Measurements from ENCODE around the gene NEAT1. TPM values are rescaled to one million over a fixed set of nuclear protein-coding genes. Genes with fewer than 3 reads are reported as not detected.

NEAT1 gene
- polyA plus RNA-seq, 3 donors, result 117 to 471 (median 268) TPM

- no peak for DNase-seq (ENCODE audit: extremely low read depth in 1 of 11, low read depth in 9 of 11, low spot score in 4 of 11)
These were observed 39.7 kb upstream of the NEAT1 start for GRCh38 chr11:65382804-65383368.

DNA sequence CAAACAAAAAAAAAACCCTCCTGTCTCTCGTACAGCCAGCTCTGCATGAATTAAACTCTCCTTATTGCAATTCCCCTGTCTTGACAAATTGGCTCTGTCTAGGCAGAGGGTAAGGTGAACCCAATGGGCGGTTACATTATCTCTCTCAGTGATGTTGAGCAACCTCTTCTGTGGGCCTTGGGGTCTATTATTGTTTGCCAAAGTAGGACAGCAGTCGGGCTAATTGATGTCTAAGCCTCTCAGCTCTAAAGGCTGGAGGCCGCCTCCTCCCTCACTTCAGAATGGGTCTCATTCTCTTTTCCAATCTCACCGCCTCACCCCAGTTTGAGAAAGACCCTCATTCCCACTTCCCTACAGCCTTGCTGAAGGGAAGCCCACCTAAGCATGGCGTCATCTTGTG is 38.8 kb upstream of the NEAT1 start:
- DNase-seq (ENCODE audit: extremely low read depth in 1 of 11, low read depth in 9 of 11, low spot score in 4 of 11), result no peak

DNA sequence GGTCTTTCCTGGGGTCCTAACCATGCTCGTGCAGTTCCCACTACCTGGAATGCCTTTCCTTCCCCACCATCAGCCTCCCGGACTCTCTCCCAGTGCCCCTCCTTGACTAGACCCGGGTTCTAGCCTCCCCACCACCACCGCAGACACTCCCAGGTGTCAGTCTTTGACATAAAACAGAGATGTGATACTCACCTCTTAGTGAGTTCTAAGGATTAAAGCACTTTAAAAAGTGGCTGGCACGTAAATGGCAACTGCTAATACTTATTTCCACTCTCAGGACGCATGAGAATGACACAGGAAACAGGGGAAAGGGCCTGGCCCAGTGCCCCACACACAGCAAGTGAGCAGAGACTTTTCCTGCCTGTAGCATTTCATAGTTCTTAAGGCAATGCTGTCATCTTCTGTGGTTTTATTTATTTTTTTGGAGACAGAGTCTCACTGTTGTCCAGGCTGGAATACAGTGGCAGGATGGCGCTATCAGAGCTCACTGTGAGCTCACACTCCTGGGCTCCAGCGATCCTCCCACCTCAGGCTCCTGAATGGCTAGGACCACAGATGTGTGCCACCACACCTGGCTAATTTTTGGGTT is 38.2 kb upstream of the NEAT1 start:
- no peak for DNase-seq (ENCODE audit: extremely low read depth in 1 of 11, low read depth in 9 of 11, low spot score in 4 of 11)

GRCh38 chr11:65386307-65387140 is 36.1 kb upstream of the NEAT1 start, which contains the start of gene FRMD8:
Gene FRMD8, plus strand, starts transcription at chr11:65386637. Its CDS starts 400 bp downstream, at chr11:65387037.
- peak in 9 of 11 donors; percentile 64 to 81 (median 76) for DNase-seq (ENCODE audit: extremely low read depth in 1 of 11, low read depth in 9 of 11, low spot score in 4 of 11)

DNA sequence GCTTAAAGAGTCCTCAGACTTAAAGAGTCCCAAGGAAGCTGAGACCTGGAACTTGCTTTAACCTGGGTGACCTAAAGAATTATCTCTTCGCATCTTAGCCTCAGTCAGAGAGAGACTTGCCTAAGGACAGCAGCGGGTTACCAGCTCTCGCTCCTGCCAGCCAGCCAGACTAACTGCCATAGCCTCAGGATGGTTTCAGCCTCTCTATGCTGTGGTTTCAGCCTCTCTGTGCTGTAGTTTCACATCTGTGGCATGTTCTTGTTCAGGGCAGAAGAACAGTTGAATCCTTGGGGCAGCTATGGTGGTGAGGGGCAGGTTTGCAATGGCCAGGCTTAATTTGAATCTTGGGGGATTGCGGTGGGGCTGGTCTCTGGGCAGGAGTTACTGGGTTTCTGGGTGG is 33.9 kb upstream of the NEAT1 start:
- DNase-seq (ENCODE audit: extremely low read depth in 1 of 11, low read depth in 9 of 11, low spot score in 4 of 11), result no peak

- no peak for DNase-seq (ENCODE audit: extremely low read depth in 1 of 11, low read depth in 9 of 11, low spot score in 4 of 11)
These were observed 33.2 kb upstream of the NEAT1 start for GRCh38 chr11:65389294-65389980.

- no peak for DNase-seq (ENCODE audit: extremely low read depth in 1 of 11, low read depth in 9 of 11, low spot score in 4 of 11)
These were observed 32.3 kb upstream of the NEAT1 start for GRCh38 chr11:65390099-65390941.

GRCh38 chr11:65390996-65391395 is 31.6 kb upstream of the NEAT1 start:
- DNase-seq (ENCODE audit: extremely low read depth in 1 of 11, low read depth in 9 of 11, low spot score in 4 of 11), result no peak

- DNase-seq (ENCODE audit: extremely low read depth in 1 of 11, low read depth in 9 of 11, low spot score in 4 of 11), result no peak
These were observed 30.3 kb upstream of the NEAT1 start for GRCh38 chr11:65392186-65392829.

- DNase-seq (ENCODE audit: extremely low read depth in 1 of 11, low read depth in 9 of 11, low spot score in 4 of 11), result no peak
These were observed 29.7 kb upstream of the NEAT1 start for GRCh38 chr11:65392899-65393298.

DNA sequence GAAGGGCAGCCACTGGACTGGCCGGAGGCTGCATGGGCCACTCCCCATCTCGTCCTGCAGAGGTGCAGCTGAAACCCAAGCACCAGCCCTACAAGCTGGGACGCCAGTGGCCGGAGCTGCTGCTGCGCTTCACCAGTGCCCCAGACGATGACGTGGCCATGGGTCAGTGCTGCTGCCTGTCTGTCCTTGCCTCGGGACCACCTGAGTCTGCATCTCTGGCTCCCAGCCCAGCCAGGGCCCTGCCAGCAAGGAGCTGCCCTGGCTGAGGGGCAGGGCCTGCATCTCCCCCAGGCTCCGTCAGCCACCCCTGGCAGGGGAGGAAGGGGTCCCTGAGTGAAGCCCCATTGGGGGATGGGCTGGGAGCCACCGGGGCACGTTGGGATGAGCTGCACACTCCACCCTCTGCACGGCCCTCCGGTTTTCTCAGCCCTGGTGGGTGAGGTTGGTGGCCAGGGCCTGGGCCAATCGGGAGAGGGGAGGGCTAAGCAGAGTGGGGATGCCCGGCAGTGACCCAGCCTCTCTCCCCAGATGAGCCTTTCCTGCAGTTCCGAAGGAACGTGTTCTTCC is 29.0 kb upstream of the NEAT1 start:
- DNase-seq (ENCODE audit: extremely low read depth in 1 of 11, low read depth in 9 of 11, low spot score in 4 of 11), result no peak

- DNase-seq (ENCODE audit: extremely low read depth in 1 of 11, low read depth in 9 of 11, low spot score in 4 of 11), result no peak
These were observed 28.5 kb upstream of the NEAT1 start for GRCh38 chr11:65394125-65394536.

- no peak for DNase-seq (ENCODE audit: extremely low read depth in 1 of 11, low read depth in 9 of 11, low spot score in 4 of 11)
These were observed 26.6 kb upstream of the NEAT1 start for GRCh38 chr11:65395961-65396530.

DNA sequence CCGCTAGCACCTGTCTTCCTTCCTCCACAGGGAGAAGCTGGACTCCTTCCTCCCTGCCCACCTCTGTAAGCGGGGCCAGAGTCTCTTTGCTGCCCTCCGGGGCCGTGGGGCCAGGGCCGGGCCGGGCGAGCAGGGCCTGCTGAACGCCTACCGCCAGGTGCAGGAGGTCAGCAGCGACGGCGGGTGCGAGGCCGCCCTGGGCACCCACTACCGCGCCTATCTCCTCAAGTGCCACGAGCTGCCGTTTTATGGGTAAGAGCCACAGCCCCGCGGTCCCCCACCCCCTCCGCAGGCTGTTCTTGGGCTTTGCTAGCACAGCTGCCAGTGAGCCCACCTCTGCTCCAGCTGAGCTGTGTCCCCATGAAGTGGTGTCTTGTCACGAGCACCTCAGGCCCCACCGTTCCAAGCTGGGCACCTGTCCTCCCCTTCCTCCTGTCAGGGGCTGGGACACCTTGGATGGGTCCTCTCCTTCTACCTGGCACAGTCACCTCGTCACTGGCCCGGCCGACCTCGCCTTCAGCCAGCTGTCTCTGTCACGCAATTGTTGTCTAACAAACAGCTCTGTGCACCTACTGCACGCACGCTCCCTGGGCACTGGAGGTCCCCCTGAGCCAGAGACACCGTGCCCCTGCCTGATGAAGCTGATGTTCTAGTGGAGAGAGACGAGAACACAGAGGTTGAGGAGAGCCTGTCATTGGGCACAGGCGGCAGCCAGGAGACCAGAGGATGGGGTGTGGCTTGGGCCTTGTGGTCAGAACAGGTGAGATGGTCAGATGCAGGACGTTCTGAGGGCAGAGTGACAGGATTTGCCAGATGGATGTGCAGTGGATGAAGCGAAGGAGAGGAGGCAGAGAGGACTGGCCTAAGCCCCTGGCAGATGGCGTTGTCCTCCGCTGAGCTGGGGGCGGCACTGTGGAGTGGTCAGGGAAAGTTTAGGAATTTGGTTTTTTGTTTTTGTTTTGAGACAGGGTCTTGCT is 25.5 kb upstream of the NEAT1 start:
- DNase-seq (ENCODE audit: extremely low read depth in 1 of 11, low read depth in 9 of 11, low spot score in 4 of 11), result no peak

GRCh38 chr11:65398362-65398910 is 24.2 kb upstream of the NEAT1 start:
- DNase-seq (ENCODE audit: extremely low read depth in 1 of 11, low read depth in 9 of 11, low spot score in 4 of 11), result no peak

GRCh38 chr11:65399249-65399648 is 23.3 kb upstream of the NEAT1 start:
- DNase-seq (ENCODE audit: extremely low read depth in 1 of 11, low read depth in 9 of 11, low spot score in 4 of 11), result no peak

Data from renal cortex interstitium (tissue), 11 donors.